Stomach (tissue), 4 donors: ENCODE measurements around the gene POLE.

ENCODE experiments used
- POLR2A ChIP-seq, 4 donors: fragments of 450-650 bp; IDR thresholded peaks; one replicate each; pipeline ENCODE4 v1.6.1; 2016; ENCODE audit warnings: antibody characterized with exemption in 4 of 4, control low read depth in 2 of 4, mild to moderate bottlenecking in 1 of 4, moderate library complexity in 1 of 4
- TF ChIP-seq, protein P1 (sequence below), 7 experiments: fragments of 450-650 bp in 4 of 7; fragments of 200-600 bp in 3 of 7; sonication (generic) in 3 of 7; IDR thresholded peaks; one replicate each; pipeline ENCODE4 v1.5.1; 2016 to 2019; ENCODE audit warnings: antibody characterized with exemption in 7 of 7, control low read depth in 2 of 7, mild to moderate bottlenecking in 1 of 7

DNA sequence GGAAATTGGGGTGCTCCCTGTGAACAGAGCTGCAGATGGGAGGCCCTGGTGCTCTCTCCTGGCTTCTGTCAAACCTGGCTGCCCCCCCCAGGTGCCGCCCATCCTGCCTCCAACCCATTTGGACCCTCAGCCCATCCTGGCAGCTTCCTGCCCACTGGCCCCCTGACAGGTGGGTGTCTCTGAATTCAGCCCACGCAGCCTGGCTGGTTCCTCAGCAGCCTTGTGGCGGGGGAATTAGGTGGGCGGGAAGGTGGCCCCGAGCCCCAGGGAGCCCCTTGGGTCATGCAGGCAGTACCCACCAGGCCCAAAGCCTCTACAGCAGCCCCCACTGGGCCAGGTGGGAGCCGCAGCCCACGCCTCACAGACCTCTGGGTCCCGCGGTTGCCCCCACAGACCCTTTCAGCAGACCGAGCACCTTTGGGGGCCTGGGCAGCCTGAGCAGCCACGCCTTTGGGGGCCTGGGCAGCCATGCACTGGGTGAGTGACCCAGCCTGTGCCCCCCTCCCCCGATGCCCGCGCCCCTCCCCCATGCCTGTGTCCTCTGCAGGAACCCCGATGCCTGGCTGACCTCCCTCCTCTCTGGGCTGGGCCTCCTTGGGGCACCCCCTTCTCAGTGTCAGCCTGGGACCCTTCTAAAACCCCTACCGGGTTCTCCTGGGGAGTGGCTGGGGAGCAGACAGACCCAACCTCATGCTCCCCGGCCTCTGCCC, 105.6 kb downstream of the POLE start:
- TF ChIP-seq, protein P1, sequence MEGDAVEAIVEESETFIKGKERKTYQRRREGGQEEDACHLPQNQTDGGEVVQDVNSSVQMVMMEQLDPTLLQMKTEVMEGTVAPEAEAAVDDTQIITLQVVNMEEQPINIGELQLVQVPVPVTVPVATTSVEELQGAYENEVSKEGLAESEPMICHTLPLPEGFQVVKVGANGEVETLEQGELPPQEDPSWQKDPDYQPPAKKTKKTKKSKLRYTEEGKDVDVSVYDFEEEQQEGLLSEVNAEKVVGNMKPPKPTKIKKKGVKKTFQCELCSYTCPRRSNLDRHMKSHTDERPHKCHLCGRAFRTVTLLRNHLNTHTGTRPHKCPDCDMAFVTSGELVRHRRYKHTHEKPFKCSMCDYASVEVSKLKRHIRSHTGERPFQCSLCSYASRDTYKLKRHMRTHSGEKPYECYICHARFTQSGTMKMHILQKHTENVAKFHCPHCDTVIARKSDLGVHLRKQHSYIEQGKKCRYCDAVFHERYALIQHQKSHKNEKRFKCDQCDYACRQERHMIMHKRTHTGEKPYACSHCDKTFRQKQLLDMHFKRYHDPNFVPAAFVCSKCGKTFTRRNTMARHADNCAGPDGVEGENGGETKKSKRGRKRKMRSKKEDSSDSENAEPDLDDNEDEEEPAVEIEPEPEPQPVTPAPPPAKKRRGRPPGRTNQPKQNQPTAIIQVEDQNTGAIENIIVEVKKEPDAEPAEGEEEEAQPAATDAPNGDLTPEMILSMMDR (IDR thresholded peaks at IDR 0.05): no peak
- TF ChIP-seq POLR2A (IDR thresholded peaks at IDR 0.05): no peak
